ENCODE measurements around the gene FBLN2. TPM values are rescaled to one million over a fixed set of nuclear protein-coding genes. Genes with fewer than 3 reads are reported as not detected.

The FBLN2 gene
- polyA plus RNA-seq, 1 of the 3 experiments (the other 2 are of a cell fraction) = 5.2 TPM

GRCh38 chr3:13559764-13560525, 11.0 kb downstream of the FBLN2 start:
- POLR2A ChIA-PET = interaction anchor here (0.7 kb wide), 1 partner anchor 14 kb away, joined by 5 read pairs; no protein-coding TSS in a partner anchor
- no peaks in the 10 kb centered on the region for H3F3A ChIP-seq (replicated peaks; ENCODE audit: insufficient read depth)
- TF ChIP-seq, protein P1, sequence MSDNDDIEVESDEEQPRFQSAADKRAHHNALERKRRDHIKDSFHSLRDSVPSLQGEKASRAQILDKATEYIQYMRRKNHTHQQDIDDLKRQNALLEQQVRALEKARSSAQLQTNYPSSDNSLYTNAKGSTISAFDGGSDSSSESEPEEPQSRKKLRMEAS (IDR thresholded peaks at IDR 0.05; ENCODE audit: low read depth) = no peak
- no peak for TF ChIP-seq GATA2 (CRISPR knock-in tag; IDR thresholded peaks at IDR 0.05)
- TF ChIP-seq SMC3 (IDR thresholded peaks at IDR 0.05; ENCODE audit: low read depth, low read length) = no peak
- no peak for TF ChIP-seq USF1 (IDR thresholded peaks at IDR 0.05; ENCODE audit: borderline replicate concordance, low read depth)
- TF ChIP-seq FOXJ3 (CRISPR knock-in tag; IDR thresholded peaks at IDR 0.05) = no peak
- no peak for TF ChIP-seq TCF12 (IDR thresholded peaks at IDR 0.05)
- TF ChIP-seq CHD2 (IDR thresholded peaks at IDR 0.05; ENCODE audit: low read length, partially characterized antibody) = no peak

GRCh38 chr3:13561376-13561775, 12.5 kb downstream of the FBLN2 start:
- Histone ChIP-seq H3K9me3 (no peaks in the 10 kb centered on the region), H3K4me3 (ENCODE audit: low read depth in 2 of 2, low read length in 1 of 2) (no peak overlapping the region), H4K20me1 (ENCODE audit: insufficient read depth) (no peaks in the 10 kb centered on the region), H3F3A (replicated peaks; ENCODE audit: insufficient read depth) (no peaks in the 10 kb centered on the region), H2AFZ (ENCODE audit: low read depth) (no peak overlapping the region), H3K79me2 (ENCODE audit: insufficient read depth) (no peaks in the 10 kb centered on the region), H3K27ac (ENCODE audit: low read depth in 2 of 2, low read length in 1 of 2) (no peak overlapping the region), H3K9me2 (no peaks in the 10 kb centered on the region), H3K4me1 (ENCODE audit: control insufficient read depth in 1 of 2, insufficient read depth in 2 of 2, low read depth in 1 of 2, low read length in 1 of 2) (peaks cover 0 to 57% of the 10 kb centered on the region in 2 experiments; a peak in 2 of 4 replicates), H3K36me3 (replicated peaks in 1 of 2; ENCODE audit: control insufficient read depth in 1 of 2, insufficient read depth in 2 of 2, low read length in 1 of 2) (no peaks in the 10 kb centered on the region), H3K27me3 (ENCODE audit: insufficient read depth) (no peaks in the 10 kb centered on the region), H3K4me2 (no peak overlapping the region), H3K9ac (no peak overlapping the region)
- DNase-seq = no peak
- 75% methylated on average over 9 of the region's 9 CpGs for WGBS (ENCODE audit: low lambda C conversion rate)
- POLR2A ChIA-PET = no interaction called here
- CTCF ChIA-PET = interaction anchor here (0.6 to 6.3 kb wide), 5 partner anchors 10 to 90 kb away, joined by 3 to 39 read pairs (median 4); no protein-coding TSS in a partner anchor
- TF ChIP-seq ZBTB33 (IDR thresholded peaks at IDR 0.05; ENCODE audit: borderline replicate concordance, low read depth) = no peak
- no peak for TF ChIP-seq IRF3 (IDR thresholded peaks at IDR 0.05; ENCODE audit: low read depth, low read length)
- TF ChIP-seq FOXM1 (IDR thresholded peaks at IDR 0.05; ENCODE audit: low read depth) = no peak
- no peak for TF ChIP-seq TCF12 (IDR thresholded peaks at IDR 0.05)
- no peak for TF ChIP-seq RXRA (IDR thresholded peaks at IDR 0.05; ENCODE audit: borderline replicate concordance, low read depth)
- TF ChIP-seq, protein P2, sequence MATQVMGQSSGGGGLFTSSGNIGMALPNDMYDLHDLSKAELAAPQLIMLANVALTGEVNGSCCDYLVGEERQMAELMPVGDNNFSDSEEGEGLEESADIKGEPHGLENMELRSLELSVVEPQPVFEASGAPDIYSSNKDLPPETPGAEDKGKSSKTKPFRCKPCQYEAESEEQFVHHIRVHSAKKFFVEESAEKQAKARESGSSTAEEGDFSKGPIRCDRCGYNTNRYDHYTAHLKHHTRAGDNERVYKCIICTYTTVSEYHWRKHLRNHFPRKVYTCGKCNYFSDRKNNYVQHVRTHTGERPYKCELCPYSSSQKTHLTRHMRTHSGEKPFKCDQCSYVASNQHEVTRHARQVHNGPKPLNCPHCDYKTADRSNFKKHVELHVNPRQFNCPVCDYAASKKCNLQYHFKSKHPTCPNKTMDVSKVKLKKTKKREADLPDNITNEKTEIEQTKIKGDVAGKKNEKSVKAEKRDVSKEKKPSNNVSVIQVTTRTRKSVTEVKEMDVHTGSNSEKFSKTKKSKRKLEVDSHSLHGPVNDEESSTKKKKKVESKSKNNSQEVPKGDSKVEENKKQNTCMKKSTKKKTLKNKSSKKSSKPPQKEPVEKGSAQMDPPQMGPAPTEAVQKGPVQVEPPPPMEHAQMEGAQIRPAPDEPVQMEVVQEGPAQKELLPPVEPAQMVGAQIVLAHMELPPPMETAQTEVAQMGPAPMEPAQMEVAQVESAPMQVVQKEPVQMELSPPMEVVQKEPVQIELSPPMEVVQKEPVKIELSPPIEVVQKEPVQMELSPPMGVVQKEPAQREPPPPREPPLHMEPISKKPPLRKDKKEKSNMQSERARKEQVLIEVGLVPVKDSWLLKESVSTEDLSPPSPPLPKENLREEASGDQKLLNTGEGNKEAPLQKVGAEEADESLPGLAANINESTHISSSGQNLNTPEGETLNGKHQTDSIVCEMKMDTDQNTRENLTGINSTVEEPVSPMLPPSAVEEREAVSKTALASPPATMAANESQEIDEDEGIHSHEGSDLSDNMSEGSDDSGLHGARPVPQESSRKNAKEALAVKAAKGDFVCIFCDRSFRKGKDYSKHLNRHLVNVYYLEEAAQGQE (IDR thresholded peaks at IDR 0.05; ENCODE audit: low read depth, low read length) = no peak
- no peak for TF ChIP-seq FOSL2 (IDR thresholded peaks at IDR 0.05; ENCODE audit: borderline replicate concordance, low read depth)
- TF ChIP-seq RAD21 (IDR thresholded peaks at IDR 0.05; ENCODE audit: low read length) = no peak
- no peak for TF ChIP-seq MEF2A (IDR thresholded peaks at IDR 0.05; ENCODE audit: borderline replicate concordance, low read depth)
- TF ChIP-seq USF2 (IDR thresholded peaks at IDR 0.05; ENCODE audit: borderline replicate concordance, low read depth, low read length) = no peak

More at GRCh38 chr3:13559764-13560525, 11.0 kb downstream of the FBLN2 start:
- Histone ChIP-seq H3K79me2 (ENCODE audit: insufficient read depth) (no peaks in the 10 kb centered on the region), H3K4me2 (no peak overlapping the region), H4K20me1 (ENCODE audit: insufficient read depth) (no peaks in the 10 kb centered on the region), H3K27me3 (ENCODE audit: insufficient read depth) (no peaks in the 10 kb centered on the region), H2AFZ (ENCODE audit: low read depth) (no peak overlapping the region), H3K27ac (ENCODE audit: low read depth in 2 of 2, low read length in 1 of 2) (no peak overlapping the region), H3K4me3 (ENCODE audit: low read depth in 2 of 2, low read length in 1 of 2) (no peak overlapping the region), H3K9me3 (no peaks in the 10 kb centered on the region), H3K9ac (no peak overlapping the region), H3K4me1 (ENCODE audit: control insufficient read depth in 1 of 2, insufficient read depth in 2 of 2, low read depth in 1 of 2, low read length in 1 of 2) (peaks cover 0 to 47% of the 10 kb centered on the region in 2 experiments; a peak in 2 of 4 replicates), H3K9me2 (no peaks in the 10 kb centered on the region), H3K36me3 (replicated peaks in 1 of 2; ENCODE audit: control insufficient read depth in 1 of 2, insufficient read depth in 2 of 2, low read length in 1 of 2) (no peaks in the 10 kb centered on the region)
- DNase-seq = no peak
- CTCF ChIA-PET = interaction anchor here (1.2 to 1.9 kb wide), 10 partner anchors 9 to 468 kb away, joined by 3 to 6 read pairs (median 4); no protein-coding TSS in a partner anchor
- 61% methylated on average over 7 of the region's 12 CpGs for WGBS (ENCODE audit: low lambda C conversion rate)

Measured in SK-N-SH (cell line).